Fibroblast of mammary gland (primary cell): ENCODE results near the gene DGCR8.
A peak's percentile ranks its signal among the peaks of the same experiment; 100 is the strongest.

Experiments
- DNase-seq: peaks from one replicate; pipeline ENCODE4 v3.0.0-alpha.2; 2010; ENCODE audit warnings: low read depth
- H3K4me3 ChIP-seq: 2 replicates; pipeline ENCODE4 v1.5.1; 2011; ENCODE audit warnings: low read depth, mild to moderate bottlenecking, low read length, moderate library complexity; ENCODE audit not compliant: control insufficient read depth
- CTCF ChIP-seq: conservative IDR thresholded peaks from 2 replicates; pipeline ENCODE4 v1.5.1; 2011; ENCODE audit warnings: low read depth, low read length, inconsistent platforms; ENCODE audit not compliant: control insufficient read depth, insufficient read depth

DGCR8 gene

GRCh38 chr22:20083157-20083890 is 3.3 kb downstream of the DGCR8 start:
- DNase-seq, result no peak
- no peak for TF ChIP-seq CTCF
- no peak overlapping the region for H3K4me3 ChIP-seq

- DNase-seq, result no peak
- TF ChIP-seq CTCF, result no peak
- H3K4me3 ChIP-seq, result no peak overlapping the region
Observed at GRCh38 chr22:20083891-20084546, 4.0 kb downstream of the DGCR8 start.

GRCh38 chr22:20084547-20085413 is 4.7 kb downstream of the DGCR8 start:
- no peak overlapping the region for H3K4me3 ChIP-seq
- DNase-seq, result peak; percentile 12
- peak; percentile 34 for TF ChIP-seq CTCF

GRCh38 chr22:20085651-20086050 is 5.6 kb downstream of the DGCR8 start:
- no peak overlapping the region for H3K4me3 ChIP-seq
- DNase-seq, result no peak
- no peak for TF ChIP-seq CTCF

GRCh38 chr22:20086101-20086599 is 6.1 kb downstream of the DGCR8 start:
- no peak for TF ChIP-seq CTCF
- no peak for DNase-seq
- no peak overlapping the region for H3K4me3 ChIP-seq

GRCh38 chr22:20086763-20087162 is 6.7 kb downstream of the DGCR8 start:
- no peak for DNase-seq
- no peak for TF ChIP-seq CTCF

More at GRCh38 chr22:20086763-20087162, 6.7 kb downstream of the DGCR8 start:
- H3K4me3 ChIP-seq, result no peak overlapping the region
